ENCODE data around the gene FPGS. TPM values are rescaled to one million over a fixed set of nuclear protein-coding genes. Genes with fewer than 3 reads are reported as not detected.

The FPGS gene
- total and polyA plus RNA-seq, 4 donors = 20.4 to 61.1 (median 42.7) TPM

DNA sequence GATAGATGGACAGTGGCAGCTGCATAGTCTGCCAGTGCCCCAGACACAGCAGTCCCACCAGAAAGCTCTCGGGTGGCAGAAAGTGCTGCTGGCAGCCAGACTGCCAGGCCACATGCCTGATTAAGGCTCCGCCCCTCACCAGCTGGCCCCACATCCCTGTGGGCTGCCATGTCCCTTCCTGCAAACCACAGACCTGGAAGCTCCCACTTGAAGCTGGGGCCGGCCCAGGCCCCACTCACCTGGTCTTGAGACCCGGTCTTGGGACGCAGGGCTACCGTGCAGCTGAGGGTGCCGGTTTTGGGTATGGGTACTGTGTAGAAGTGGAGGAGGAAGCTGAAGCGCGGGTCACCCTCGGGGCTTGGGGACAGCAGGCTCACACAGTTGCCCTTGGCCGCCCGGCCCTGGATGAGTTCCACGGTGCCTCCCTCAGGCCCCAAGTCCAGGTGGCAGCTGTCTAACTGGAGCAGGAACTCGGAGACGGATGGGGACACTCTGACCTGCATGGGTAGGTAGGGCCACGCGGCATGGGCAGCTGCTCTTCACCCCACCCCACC lies 15.3 kb downstream of the FPGS start:
- Histone ChIP-seq H3K27ac (ENCODE audit: low read depth in 1 of 2, low read length in 2 of 2) (no peak overlapping the region), H3K4me1 (ENCODE audit: control insufficient read depth in 4 of 4, insufficient read depth in 4 of 4, low read length in 3 of 4) (no peaks in the 10 kb centered on the region), H3K9me3 (ENCODE audit: control insufficient read depth in 4 of 4, low read length in 3 of 4) (no peaks in the 10 kb centered on the region), H3K36me3 (ENCODE audit: control insufficient read depth in 4 of 4, insufficient read depth in 3 of 4, low read depth in 1 of 4, low read length in 3 of 4) (peaks cover 16 to 44% (median 23%) of the 10 kb centered on the region in 4 donors), H3K27me3 (ENCODE audit: control insufficient read depth in 4 of 4, insufficient read depth in 4 of 4, low read length in 3 of 4) (no peaks in the 10 kb centered on the region), H3K9ac (ENCODE audit: low read depth in 1 of 2, low read length in 2 of 2) (no peak overlapping the region), H3K4me3 (ENCODE audit: low read depth in 1 of 3, low read length in 3 of 3) (no peak overlapping the region)
- WGBS = 82% methylated on average over 17 of the region's 17 CpGs
- no peak for DNase-seq (ENCODE audit: low spot score)
- TF ChIP-seq, protein P1, sequence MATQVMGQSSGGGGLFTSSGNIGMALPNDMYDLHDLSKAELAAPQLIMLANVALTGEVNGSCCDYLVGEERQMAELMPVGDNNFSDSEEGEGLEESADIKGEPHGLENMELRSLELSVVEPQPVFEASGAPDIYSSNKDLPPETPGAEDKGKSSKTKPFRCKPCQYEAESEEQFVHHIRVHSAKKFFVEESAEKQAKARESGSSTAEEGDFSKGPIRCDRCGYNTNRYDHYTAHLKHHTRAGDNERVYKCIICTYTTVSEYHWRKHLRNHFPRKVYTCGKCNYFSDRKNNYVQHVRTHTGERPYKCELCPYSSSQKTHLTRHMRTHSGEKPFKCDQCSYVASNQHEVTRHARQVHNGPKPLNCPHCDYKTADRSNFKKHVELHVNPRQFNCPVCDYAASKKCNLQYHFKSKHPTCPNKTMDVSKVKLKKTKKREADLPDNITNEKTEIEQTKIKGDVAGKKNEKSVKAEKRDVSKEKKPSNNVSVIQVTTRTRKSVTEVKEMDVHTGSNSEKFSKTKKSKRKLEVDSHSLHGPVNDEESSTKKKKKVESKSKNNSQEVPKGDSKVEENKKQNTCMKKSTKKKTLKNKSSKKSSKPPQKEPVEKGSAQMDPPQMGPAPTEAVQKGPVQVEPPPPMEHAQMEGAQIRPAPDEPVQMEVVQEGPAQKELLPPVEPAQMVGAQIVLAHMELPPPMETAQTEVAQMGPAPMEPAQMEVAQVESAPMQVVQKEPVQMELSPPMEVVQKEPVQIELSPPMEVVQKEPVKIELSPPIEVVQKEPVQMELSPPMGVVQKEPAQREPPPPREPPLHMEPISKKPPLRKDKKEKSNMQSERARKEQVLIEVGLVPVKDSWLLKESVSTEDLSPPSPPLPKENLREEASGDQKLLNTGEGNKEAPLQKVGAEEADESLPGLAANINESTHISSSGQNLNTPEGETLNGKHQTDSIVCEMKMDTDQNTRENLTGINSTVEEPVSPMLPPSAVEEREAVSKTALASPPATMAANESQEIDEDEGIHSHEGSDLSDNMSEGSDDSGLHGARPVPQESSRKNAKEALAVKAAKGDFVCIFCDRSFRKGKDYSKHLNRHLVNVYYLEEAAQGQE (IDR thresholded peaks at IDR 0.05) = no peak
- TF ChIP-seq RAD21 (IDR thresholded peaks at IDR 0.05) = no peak
- TF ChIP-seq YY1 (IDR thresholded peaks at IDR 0.05) = no peak
- no peak for TF ChIP-seq NR2F2 (IDR thresholded peaks at IDR 0.05)
- TF ChIP-seq, protein P2, sequence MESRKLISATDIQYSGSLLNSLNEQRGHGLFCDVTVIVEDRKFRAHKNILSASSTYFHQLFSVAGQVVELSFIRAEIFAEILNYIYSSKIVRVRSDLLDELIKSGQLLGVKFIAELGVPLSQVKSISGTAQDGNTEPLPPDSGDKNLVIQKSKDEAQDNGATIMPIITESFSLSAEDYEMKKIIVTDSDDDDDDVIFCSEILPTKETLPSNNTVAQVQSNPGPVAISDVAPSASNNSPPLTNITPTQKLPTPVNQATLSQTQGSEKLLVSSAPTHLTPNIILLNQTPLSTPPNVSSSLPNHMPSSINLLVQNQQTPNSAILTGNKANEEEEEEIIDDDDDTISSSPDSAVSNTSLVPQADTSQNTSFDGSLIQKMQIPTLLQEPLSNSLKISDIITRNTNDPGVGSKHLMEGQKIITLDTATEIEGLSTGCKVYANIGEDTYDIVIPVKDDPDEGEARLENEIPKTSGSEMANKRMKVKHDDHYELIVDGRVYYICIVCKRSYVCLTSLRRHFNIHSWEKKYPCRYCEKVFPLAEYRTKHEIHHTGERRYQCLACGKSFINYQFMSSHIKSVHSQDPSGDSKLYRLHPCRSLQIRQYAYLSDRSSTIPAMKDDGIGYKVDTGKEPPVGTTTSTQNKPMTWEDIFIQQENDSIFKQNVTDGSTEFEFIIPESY (IDR thresholded peaks at IDR 0.05) = no peak
- TF ChIP-seq SP1 (IDR thresholded peaks at IDR 0.05) = no peak
- no peak for TF ChIP-seq HNF4A (conservative IDR thresholded peaks at IDR 0.05)
- TF ChIP-seq RXRA (IDR thresholded peaks at IDR 0.05) = no peak
- TF ChIP-seq, protein P3, sequence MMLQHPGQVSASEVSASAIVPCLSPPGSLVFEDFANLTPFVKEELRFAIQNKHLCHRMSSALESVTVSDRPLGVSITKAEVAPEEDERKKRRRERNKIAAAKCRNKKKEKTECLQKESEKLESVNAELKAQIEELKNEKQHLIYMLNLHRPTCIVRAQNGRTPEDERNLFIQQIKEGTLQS (IDR thresholded peaks at IDR 0.05) = no peak
- no peak for TF ChIP-seq JUND (IDR thresholded peaks at IDR 0.05)
- no peak for TF ChIP-seq FOXA1 (IDR thresholded peaks at IDR 0.05)
- TF ChIP-seq EGR1 (IDR thresholded peaks at IDR 0.05; ENCODE audit: low read depth in 2 of 2) = no peak
- TF ChIP-seq, protein P4, sequence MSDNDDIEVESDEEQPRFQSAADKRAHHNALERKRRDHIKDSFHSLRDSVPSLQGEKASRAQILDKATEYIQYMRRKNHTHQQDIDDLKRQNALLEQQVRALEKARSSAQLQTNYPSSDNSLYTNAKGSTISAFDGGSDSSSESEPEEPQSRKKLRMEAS (IDR thresholded peaks at IDR 0.05) = no peak

DNA sequence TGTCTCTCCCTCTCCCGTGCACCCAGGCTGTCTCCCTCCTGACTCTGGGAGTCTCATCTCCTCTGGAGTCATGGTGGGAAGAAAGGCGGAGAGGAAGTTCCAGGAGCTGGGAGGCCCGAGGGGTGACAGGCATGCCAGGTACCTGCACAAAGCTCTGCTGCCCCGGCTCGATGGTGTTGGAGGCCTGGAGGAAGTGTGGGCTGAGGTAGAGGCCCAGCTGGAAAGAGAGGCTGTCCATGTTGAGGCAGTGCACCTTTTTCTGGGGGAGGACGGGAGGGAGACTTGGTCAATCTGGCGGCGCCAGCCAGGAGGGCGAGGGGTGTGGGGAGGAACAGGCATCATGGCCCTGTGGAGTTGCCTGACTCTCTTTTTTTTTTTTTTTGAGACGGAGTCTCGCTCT lies 15.9 kb downstream of the FPGS start:
- no peaks in the 10 kb centered on the region for H3K27me3 ChIP-seq (ENCODE audit: control insufficient read depth in 4 of 4, insufficient read depth in 4 of 4, low read length in 3 of 4)
- no peak overlapping the region for H3K9ac ChIP-seq (ENCODE audit: low read depth in 1 of 2, low read length in 2 of 2)
- H3K36me3 ChIP-seq (ENCODE audit: control insufficient read depth in 4 of 4, insufficient read depth in 3 of 4, low read depth in 1 of 4, low read length in 3 of 4) = peaks cover 10 to 38% (median 17%) of the 10 kb centered on the region in 4 donors
- 93% methylated on average over 11 of the region's 11 CpGs for WGBS
- no peak for DNase-seq (ENCODE audit: low spot score)
- H3K4me3 ChIP-seq (ENCODE audit: low read depth in 1 of 3, low read length in 3 of 3) = no peak overlapping the region
- TF ChIP-seq NR2F2 (IDR thresholded peaks at IDR 0.05) = no peak
- no peak for TF ChIP-seq EGR1 (IDR thresholded peaks at IDR 0.05; ENCODE audit: low read depth in 2 of 2)
- TF ChIP-seq, protein P1 (IDR thresholded peaks at IDR 0.05) = no peak
- TF ChIP-seq RXRA (IDR thresholded peaks at IDR 0.05) = no peak
- no peak for TF ChIP-seq GABPA (IDR thresholded peaks at IDR 0.05 in 1 of 2, conservative IDR thresholded peaks at IDR 0.05 in 1 of 2)
- no peak for TF ChIP-seq RAD21 (IDR thresholded peaks at IDR 0.05)
- TF ChIP-seq, protein P4 (IDR thresholded peaks at IDR 0.05) = no peak
- TF ChIP-seq FOXA2 (IDR thresholded peaks at IDR 0.05) = no peak
- no peak for TF ChIP-seq HNF4A (conservative IDR thresholded peaks at IDR 0.05)
- no peak for TF ChIP-seq SP1 (IDR thresholded peaks at IDR 0.05)
- TF ChIP-seq, protein P5, sequence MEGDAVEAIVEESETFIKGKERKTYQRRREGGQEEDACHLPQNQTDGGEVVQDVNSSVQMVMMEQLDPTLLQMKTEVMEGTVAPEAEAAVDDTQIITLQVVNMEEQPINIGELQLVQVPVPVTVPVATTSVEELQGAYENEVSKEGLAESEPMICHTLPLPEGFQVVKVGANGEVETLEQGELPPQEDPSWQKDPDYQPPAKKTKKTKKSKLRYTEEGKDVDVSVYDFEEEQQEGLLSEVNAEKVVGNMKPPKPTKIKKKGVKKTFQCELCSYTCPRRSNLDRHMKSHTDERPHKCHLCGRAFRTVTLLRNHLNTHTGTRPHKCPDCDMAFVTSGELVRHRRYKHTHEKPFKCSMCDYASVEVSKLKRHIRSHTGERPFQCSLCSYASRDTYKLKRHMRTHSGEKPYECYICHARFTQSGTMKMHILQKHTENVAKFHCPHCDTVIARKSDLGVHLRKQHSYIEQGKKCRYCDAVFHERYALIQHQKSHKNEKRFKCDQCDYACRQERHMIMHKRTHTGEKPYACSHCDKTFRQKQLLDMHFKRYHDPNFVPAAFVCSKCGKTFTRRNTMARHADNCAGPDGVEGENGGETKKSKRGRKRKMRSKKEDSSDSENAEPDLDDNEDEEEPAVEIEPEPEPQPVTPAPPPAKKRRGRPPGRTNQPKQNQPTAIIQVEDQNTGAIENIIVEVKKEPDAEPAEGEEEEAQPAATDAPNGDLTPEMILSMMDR (IDR thresholded peaks at IDR 0.05; ENCODE audit: low read depth, low read length, missing input control) = no peak
- H3K9me3 ChIP-seq (ENCODE audit: control insufficient read depth in 4 of 4, low read length in 3 of 4) = no peaks in the 10 kb centered on the region
- H3K4me1 ChIP-seq (ENCODE audit: control insufficient read depth in 4 of 4, insufficient read depth in 4 of 4, low read length in 3 of 4) = no peaks in the 10 kb centered on the region
- H3K27ac ChIP-seq (ENCODE audit: low read depth in 1 of 2, low read length in 2 of 2) = no peak overlapping the region

Measured in liver (tissue), 9 donors.